GM21526 (cell line): Measurements from ENCODE around the gene ALDH16A1.

ENCODE experiments used
- ATAC-seq: cut with Tn5 transposase; IDR thresholded peaks from one replicate; pipeline ENCODE4 v1.9.1; 2021; ENCODE audit warnings: moderate library complexity; ENCODE audit not compliant: unreplicated experiment, low FRiP score

The ALDH16A1 gene

GRCh38 chr19:49423071-49423984, 29.7 kb upstream of the ALDH16A1 start, which contains the start of gene PTH2:
Gene PTH2, minus strand, starts transcription at chr19:49423441. Its CDS starts 102 bp downstream, at chr19:49423339.
- no peak for ATAC-seq

DNA sequence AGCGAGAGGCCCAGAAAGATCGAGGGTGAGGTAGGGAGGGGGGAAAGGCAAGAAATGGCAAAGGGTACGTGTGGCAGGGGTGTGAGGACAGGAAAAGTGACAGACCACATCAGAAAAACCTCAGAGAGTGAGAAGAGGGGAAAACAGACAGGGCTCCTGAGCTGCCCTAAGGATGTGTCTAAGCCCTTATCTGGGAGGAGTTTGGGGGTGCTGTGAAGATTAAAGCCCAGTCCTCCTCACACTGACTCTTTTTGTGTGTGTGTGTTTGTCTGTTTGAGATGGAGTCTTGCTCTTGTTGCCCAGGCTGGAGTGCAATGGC, 29.1 kb upstream of the ALDH16A1 start:
- ATAC-seq = no peak

DNA sequence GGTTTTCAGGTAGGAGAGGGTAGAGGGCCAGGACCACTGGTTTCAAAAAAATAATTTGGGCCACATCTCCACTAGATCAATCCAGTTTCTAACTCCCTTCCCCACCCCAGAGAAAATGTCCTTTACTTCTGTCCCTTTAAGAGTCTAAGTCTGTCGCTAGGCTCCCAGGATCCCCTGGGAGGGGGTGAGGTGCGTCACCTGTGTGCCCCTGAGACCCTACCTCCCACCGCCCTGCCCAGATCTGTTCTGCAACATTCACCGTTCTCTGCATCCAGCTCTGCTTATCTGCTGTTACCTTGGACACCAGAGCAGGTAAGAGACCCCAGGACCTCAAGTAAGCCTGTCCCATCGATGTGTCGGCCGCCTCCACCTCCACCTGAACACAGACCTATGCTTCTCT, 27.8 kb upstream of the ALDH16A1 start, which contains the start of gene GFY:
Gene GFY (plus strand): TSS at position 211 of the 400 bp plus-strand sequence. CDS start 1,043 bp downstream, outside the sequence.
- no peak for ATAC-seq

GRCh38 chr19:49425922-49426592, 27.0 kb upstream of the ALDH16A1 start:
- no peak for ATAC-seq

DNA sequence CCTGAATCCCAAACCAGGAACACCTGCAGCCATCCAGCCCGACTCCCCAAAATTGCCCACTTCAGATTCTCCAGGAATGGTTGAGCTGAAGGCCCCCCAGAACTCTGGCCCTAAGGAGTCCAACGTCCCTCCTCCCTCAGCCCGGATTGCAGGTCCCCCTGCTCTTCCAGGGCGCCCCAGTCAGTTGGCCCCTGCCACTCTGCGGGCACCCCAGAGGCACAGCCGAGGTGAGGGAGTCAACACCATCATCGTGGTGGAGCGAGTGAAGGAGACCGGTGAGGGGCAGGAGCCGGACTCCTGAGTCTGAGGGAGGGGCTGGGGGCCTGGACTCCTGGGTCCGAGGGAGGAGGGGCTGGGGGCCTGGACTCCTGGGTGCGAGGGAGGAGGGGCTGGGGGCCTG, 25.7 kb upstream of the ALDH16A1 start:
- ATAC-seq = no peak

DNA sequence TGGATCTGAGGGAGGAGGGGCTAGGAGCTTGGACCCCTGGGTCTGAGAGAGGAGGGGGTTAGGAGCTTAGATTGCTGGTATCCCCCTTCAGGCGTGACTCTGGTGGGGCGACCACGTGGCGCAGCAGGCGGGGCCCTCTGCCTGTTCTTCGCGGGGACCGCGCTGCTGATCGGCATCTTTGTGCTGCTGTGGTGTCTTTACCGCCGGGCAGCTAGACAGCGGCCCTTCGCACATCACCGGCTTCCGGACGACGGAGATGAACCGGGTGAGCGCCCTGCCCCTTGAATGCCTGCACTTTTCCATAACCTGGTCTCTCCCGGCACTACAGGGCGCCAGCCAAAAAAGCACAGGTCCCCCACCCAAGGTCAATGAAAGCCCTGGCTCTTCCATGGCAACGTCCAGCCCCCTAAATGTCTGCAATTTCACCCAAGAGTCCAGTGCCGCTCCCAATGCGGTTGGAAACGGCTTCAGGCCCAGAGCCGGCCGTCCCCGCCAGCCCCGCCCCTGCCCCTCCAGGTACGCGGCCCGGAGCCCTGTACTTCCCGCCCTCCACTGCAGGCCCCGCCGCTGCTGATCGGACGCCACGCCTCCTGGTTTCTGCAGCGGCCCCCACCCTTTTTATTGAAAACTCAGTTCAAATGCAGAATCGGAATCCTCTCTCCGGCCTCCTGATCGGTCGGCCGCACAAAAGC, 25.0 kb upstream of the ALDH16A1 start:
- ATAC-seq = no peak

GRCh38 chr19:49428547-49429451, 24.2 kb upstream of the ALDH16A1 start:
- no peak for ATAC-seq

DNA sequence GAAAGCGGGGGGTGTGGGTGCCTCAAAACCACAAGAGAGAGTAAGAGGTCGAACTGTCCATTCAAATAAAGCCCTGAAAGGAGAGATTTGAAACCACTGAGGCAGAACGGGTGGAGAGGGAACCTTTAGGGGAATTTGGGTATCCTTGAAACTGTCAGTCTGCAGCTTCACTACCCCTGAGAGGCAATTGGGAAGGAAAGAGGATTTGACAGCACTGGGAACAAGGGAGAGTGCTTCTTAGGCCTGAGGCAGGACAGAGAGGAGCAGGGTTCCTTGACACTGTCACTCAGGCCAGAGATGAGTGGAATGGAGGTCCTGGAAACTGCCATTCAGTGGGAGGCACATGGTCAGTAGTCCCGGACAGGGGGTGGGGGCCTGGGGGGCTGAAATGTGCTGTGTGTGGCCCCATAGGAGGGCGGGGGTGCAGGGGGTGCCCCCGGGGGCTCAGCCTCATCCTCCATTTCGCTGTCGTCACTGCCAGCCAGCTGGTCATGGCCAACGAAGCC, 22.8 kb upstream of the ALDH16A1 start:
- ATAC-seq = no peak

DNA sequence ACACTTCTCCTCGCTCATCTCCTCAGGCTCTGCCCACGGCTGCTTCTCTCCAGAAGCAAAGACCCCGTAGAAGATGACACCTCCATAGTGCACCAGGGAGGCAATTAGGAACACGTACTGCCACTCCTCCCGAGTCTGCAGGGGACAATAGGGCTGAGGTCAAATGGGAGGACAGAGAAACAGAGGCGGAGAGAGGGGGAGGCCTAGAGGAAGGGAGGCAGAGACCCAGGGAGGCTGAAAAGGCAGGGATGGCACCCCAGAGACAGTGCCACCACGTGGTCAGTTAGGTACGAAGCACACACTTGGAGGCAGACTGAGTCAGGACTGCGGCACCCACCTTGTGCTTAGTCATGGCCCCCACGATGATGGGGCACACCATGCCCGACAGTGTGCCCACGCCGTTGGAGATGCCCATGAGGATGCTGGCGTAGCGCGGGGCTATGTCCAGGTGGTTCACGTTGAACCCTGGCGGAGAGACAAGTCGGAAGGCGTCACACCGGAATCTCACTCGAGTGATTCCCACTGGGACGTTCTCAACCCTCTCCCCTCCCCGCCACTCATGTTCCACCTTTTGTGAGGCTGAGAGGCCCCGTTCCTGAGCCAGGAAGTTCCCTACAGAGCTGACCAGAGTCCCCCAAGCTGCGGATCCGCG, 22.2 kb upstream of the ALDH16A1 start:
- no peak for ATAC-seq

- no peak for ATAC-seq
Measured at GRCh38 chr19:49431330-49431749, 21.7 kb upstream of the ALDH16A1 start.

DNA sequence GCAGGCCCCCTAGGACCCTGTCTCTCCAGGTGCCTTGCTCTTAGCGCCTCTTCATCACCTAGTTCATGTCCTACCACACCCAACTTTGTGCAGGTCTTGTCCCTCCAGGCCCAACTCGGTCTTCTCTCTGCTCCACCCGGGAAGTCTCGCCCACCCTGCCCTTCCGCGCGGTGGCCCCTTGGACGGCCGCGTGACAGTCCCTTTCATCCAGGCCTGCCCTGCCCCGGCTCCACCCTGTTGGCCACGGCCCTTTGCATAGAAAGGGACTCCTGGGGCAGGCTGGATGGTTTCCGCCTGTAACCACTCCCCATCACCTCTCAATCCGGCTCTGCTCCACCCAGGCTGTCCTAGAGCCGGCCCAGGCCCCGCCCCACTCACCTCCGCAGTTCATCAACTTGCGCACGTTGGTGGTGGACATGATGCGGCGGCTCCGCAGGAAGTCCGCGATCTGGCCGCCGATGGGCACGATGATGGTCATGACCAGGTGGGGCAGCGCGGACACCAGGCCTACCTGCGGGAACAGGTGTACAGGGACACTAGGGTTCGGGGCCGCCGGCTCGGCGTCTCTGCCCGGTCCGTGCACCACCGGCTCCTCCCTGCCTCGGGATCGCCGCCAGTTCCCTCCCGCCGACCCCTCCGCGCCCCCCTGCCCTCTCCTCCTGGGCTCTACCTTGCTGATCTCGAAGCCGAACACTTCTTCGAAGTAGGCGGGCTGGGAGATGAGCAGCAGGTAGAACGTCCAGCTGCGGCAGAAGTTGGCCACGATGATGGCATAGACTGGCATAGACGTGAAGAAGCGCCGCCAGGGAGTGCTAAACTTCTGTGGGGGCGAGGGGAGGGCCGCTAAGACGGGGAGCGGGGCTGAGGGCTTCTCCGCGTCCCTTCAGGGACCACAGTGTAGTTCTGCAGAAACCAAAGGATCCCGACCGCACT, 20.6 kb upstream of the ALDH16A1 start:
- ATAC-seq = no peak

- no peak for ATAC-seq
Measured at GRCh38 chr19:49433240-49433901, 19.7 kb upstream of the ALDH16A1 start.

- ATAC-seq = no peak
Measured at GRCh38 chr19:49434907-49435583, 18.0 kb upstream of the ALDH16A1 start.

- ATAC-seq = no peak
Measured at GRCh38 chr19:49435670-49436069, 17.4 kb upstream of the ALDH16A1 start.

- no peak for ATAC-seq
Measured at GRCh38 chr19:49436381-49437017, 16.5 kb upstream of the ALDH16A1 start.

- no peak for ATAC-seq
Measured at GRCh38 chr19:49437231-49437630, 15.8 kb upstream of the ALDH16A1 start.

DNA sequence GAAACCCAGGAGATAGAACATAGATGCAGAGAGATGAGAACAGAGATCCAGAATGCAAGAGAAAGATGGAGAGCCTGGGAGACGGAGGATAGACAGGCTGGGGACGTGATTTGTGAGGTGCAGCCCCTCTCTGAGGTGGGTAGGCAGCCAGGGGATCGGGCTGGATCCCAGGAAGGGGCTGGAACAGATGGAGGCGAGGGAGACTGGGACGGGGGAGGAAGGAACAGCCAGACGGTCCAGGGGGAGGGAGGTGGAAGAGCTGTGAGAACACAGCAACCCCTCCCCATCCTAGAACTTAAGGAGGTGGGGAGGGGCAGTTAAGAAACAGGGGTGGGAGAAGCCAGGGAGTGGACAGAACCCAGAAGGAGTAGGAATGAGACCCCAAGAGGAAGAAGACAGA, 14.8 kb upstream of the ALDH16A1 start:
- ATAC-seq = no peak
